Activated T-helper 9 cell treated with anti-CD3 and anti-CD28 coated beads, Interleukin-2, amount 50 U/mL, for 16 hours (primary cell): ENCODE data around the gene MRM3.
"Not testable (repeated sequence)": the region's sequence is repeated elsewhere in the genome, so short reads cannot be mapped to it uniquely, and the experiment has no call there.

Experiments used
- DNase-seq: peaks from one replicate; pipeline ENCODE4 v3.0.0-alpha.2; 2020; ENCODE audit warnings: low read depth

MRM3 gene

DNA sequence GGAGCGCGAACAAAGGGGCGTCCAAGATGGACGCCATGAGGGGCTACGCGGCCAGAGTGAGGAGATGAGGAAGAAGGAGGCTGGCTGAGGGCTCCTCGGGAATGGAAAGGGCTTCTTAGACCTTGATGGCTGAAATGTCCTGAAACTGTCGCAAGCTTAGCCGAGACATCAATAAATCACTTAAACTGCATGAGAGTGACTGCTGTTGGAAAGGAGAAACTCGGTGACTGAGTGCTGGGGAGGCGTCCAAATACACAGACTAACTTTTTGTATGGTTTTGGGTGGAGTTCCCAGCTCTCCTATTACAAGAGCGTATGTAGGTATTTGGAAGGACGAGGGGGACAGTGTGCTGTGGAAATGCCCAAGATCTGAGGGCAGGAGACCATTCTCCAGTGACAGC is 28.7 kb upstream of the MRM3 start:
- DNase-seq = no peak

DNA sequence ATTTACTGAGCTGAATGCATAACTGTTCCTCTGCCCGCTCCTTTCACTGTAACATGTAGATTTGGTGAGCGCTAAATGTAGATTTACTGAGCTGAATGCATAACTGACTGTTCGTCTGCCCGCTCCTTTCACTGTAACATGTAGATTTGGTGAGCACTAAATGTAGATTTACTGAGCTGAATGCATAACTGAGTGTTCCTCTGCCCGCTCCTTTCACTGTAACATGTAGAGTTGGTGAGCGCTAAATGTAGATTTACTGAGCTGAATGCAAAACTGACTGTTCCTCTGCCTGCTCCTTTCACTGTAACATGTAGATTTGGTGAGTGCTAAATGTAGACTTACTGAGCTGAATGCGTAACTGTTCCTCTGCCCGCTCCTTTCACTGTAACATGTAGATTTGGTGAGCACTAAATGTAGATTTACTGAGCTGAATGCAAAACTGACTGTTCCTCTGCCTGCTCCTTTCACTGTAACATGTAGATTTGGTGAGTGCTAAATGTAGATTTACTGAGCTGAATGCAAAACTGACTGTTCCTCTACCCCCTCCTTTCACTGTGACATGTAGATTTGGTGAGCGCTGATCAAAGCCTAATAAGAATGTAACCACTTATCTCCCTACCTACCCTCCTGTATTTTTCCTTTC is 26.7 kb upstream of the MRM3 start:
- not testable (repeated sequence) for DNase-seq

DNA sequence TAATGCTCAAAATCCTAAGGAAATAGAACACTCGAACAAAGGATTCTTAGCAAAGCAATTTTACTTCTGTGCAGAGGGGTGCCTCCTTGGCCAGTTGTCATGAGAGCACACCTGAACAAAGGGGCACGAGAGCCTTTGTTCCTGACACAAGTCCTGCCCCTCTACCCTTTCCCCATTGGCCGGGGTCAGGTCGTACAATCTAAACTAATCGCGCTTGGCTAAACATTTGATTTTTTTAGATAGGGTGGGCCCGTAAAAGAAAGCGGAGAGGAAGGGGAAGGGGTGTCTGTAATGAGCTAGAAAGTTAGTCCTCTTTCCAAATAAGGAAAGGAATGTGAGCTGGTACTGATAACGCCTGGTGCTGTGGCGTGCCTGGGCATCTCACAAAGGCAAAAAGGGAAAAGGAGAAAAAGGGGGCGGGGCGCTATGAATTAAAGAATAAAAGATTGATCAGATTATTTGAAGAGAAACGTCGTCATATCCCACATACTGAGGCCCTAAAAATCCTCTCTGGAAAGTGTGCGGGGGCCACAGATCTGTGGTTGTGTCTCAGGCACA is 26.1 kb upstream of the MRM3 start:
- not testable (repeated sequence) for DNase-seq

DNA sequence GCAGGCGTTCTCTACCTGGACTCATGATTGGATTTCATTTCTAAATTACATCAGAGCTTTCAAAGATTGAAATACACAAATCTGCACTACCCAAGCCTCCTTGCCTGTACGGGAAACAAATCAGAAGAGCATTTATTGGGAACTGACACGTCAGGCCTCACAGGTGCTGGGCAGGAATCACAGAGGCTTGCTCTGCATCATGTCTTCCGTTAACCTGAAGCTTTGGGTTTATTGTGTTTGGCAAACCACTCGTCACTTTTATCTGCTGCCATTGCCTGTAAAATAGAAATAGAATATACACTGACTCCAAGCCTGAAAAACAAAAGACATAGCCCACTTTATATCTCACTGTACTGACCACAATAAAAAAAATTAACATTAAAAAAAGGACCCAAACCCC is 22.2 kb upstream of the MRM3 start:
- no peak for DNase-seq

DNA sequence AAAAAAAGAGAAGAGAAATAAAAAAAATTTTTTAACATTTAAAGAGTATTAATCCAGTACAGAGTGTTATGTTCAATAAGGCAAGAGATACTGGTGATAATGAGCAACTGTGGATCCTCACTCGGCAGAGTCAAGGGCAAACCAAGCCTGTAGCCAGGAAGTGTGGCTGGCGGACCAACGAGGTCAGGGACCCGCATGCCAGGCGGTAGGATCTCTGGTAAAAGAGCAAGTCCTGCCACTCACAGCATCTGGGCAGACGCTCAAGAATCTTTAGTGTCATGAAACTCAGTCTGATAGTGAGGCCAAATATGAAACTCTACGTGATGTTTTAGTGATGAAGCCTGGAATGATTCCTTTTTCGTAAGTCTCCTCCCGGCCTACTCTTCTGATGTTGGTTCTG is 21.8 kb upstream of the MRM3 start:
- DNase-seq = no peak

DNA sequence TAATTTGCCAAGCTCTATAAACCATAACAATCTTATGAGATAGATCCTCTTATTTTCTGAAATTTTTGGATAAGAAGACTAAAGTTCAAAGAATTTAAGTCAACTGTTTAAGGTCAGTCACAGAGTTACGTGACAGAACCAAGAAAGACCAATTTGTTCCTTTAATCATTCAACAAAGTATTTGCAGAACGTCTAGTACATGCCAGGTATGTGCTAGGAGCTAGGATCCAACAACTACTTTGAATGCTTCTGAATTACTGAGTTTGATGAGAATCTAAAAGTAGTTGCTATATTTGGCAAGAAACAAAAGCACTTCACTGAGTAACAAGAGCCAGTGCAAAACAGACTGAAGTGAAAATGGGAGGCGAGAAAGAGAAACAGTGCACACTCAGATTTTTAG is 15.1 kb upstream of the MRM3 start:
- DNase-seq = no peak

DNA sequence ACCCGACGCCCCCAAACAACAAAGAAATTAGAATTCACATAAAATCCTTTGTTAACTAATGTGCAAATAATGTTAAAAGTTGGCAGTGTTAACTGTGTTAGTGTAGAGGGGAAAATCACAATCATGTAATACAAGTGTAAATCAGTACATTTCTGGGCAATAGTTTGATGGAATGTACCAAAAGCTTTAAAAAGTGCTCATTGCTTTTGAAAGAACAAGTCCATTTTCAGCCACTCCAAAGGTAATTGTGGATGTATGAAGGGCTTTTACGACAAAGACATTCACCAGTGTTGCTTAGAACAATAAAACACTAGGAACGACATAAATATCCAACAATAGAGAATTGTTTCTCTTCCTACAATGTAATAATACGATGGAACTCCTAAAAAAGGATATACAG is 9.1 kb upstream of the MRM3 start:
- DNase-seq = no peak

DNA sequence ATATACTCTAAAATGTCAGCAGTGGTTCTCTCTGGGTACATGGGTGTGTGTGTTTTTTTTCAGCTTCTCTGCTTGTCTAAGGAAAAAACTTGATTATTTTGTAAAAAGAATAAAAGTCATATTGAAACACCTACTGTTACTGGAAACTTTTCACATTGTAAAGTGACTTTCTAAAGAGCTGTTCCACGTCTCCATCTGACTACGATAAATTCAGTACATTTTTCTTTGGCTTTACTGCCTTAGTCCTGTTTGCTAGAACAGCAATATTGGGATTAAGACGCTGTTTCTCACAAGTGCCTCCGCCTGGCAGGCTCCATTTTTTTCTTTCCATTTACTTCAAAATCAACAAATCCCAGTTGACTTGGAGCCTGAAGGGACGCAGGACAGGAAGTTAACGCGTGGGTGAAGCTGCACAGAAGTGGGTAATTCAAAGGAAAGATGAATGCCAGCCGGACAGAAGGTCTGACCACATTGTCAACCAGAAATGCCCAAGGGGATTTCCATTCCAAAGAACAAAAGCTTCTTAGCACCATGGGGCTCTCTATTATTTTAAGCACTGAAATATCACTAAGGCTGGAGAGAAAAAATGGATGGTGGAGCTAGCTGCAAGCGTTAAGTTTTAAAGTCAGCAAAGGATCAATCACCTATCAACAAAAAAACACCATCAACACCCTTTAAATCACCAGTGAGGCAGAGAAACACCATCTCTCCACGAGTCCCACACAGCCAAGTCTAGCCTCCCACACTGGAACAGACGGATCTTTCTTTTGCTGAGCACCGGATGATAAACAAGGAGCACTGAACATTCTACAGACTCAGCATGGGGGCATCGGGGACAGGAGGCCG is 8.5 kb upstream of the MRM3 start:
- no peak for DNase-seq

DNA sequence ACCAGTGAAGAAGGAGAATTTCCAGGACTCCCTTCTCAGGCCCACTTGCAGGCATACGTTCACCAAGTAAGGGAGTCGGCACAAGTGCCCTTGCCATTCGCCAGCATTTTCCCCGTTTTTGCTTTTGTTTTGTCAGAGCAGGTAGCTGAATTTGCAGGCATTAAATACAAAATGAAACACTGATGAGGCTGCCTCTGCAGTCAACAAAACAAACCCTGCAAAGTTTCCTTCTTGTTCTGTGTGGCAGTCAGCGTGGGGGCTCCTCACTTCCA is 7.9 kb upstream of the MRM3 start:
- DNase-seq = no peak

DNA sequence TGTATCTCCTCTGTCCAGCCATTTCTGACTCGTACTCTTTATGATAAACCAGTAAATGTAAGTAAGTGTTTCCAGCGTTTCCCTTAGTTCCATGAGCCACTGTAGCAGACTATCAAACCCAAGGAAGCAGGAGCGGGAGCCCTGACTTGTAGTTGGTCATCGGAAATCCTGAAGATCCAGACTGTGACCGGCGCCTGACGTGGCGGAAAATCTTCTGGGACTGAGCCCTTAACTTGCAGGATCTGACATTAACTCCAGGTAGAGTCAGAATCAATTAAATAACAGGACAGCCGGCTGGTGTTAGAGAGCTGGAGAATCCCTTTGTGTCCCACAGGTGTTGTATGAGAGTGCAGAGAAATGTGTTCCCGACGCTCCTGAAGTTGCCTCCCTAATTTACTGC is 4.1 kb upstream of the MRM3 start:
- DNase-seq = no peak

DNA sequence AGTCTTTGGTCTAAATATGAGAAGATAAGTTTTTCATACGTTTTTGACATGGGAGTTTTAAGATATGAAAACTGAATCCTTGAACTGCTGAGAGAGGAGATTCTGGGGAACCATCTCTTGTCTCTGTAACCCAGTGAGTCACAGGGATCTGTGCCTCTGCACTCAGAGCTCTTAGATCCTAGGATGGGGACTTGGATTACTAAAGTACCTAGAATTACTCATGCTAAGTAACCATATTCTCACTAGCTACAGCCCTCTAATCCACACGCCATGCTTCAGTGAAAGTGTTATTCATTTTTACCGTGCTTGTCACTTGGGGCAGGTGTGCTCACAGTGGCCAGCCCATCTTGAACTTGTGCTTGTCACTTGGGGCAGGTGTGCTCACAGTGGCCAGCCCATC is 2.0 kb downstream of the MRM3 start:
- no peak for DNase-seq

DNA sequence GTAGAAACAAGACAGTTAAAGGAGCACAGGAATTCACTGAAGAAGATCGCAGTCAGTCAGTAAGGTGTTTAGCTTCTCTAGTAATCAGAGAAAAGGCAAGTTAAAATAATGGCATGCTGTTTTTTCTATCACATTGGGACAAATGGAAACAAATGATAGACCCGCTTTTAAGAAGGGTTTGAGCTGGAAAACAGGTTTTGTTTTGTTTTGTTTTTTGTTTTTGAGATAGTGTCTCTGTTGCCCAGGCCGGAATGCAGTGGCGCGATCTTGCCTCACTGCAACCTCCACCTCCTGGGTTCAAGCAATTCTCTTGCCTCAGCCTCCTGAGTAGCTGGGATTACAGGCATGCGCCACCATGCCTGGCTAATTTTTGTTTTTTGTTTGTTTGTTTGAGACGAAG is 3.7 kb downstream of the MRM3 start:
- DNase-seq = not testable (repeated sequence)

DNA sequence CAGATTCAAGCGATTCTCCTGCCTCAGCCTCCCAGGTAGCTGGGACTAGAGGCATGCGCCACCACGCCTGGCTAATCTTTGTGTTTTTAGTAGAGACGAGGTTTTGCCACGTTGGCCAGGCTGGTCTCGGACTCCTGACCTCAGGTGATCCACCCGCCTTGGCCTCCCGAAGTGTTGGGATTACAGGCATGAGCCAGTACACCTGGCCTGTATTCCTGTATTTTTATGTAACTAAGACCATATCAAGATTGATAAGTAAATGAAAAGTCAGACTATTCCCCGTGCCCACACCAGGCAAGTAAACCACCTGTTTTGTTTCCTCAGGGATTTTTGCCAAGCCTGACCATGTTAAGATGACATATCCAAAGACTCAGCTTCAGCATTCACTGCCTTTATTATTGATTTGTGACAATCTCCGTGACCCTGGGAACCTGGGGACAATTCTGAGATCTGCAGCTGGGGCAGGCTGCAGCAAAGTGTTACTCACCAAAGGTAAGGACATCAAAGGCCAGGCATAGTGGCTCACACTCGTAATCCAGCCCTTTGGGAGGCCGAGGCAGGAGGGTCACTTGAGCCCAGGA is 5.6 kb downstream of the MRM3 start:
- DNase-seq = no peak

DNA sequence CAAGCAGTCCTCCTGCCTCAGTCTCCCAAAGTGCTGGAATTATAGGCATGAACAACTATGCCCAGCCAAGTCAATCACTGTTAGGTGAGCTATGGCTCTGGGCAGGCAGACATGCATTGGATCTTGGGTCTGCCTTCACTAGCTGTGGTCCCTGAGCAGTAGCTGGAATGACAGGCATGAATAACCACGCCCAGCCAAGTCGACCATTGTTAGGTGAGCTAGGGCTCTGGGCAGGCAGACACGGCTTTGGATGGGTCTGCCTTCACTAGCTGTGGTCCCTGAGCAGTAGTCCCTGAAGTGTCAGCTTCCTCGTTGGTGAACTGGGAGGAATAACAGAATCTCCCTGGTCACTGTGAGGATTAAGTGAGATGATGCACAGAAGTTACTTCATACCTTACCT is 6.4 kb downstream of the MRM3 start:
- no peak for DNase-seq

DNA sequence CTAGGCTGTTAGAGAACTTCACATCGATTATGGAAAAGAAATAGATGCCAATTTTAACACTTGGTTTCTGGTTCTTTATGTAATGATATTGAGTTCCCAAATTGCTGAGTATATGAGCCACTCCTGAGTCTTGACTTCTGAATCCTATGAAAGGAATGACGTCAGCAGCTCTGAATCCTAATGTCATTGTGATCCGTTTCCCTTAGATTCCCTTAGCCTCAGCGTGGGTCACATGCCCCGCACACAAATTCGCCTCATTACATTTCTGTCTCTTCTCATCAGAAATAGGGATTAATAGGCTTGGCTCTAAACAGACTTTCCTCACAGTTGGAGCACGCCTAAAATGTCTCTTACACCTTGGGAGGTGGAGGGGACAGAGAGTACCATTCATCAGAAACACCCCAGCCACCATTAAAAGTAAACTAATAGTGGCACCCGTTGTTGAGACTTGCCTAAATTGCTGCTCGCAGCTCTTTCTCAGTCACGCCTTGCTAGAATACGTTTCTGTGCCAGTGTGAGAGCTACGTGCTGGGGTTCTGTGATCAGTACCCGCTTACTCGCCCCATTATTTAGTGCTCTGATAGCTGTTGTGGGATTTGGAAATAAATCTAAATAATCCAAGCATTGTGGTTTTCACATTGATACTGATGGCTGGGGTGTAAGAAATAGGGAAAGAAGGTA is 7.1 kb downstream of the MRM3 start:
- DNase-seq = no peak

DNA sequence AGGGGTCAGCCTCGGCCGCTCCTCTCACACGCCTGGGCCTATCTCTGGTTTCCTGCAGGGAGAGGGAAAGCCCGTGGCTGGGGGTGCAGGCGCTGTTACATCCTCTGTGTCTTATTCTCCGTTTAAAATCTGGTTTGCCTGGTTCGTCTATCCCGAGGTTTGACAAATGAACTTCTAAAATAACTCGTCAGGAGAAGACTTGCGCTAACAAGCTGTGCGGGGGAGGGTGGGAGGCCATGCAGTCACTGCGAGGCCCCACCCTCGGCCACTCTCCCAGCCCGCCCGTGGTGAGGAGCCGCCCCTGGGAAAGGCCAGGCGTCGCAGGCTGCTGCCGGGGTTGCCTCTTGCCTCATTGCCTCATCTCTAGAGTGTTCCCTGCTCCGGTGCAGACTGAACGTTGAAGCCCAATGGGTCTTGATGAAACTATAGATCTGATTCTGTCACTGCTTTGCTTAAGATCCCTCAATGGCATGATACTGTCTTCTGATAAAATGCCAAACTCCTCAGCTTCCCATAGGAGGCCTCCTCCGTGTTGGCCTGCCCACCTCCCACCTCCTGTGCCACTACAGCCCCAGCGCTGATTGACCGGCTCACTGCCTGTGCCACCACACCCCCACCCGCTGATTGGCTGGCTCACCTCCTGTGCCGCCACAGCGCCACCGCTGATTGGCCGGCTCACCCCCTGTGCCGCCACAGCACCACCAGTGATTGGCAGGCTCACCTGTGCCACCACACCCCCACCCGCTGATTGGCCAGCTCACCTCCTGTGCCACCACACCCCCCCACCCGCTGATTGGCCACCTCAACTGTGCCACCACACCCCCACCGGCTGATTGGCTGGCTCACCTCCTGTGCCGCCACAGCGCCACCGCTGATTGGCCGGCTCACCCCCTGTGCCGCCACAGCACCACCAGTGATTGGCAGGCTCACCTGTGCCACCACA is 8.0 kb downstream of the MRM3 start:
- not testable (repeated sequence) for DNase-seq

DNA sequence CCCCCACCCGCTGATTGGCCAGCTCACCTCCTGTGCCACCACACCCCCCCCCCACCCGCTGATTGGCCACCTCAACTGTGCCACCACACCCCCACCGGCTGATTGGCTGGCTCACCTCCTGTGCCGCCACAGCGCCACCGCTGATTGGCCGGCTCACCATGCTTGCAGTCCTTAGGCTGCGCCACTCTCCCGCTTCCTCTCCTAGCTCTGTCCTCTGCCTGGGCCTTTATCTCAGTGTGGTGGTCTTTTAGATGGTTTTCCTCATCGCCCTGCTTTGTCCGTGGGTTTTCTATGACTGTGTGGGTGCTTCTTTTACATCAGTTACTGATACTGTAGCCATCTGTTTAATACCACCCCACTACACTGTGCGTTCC is 8.7 kb downstream of the MRM3 start:
- not testable (repeated sequence) for DNase-seq

DNA sequence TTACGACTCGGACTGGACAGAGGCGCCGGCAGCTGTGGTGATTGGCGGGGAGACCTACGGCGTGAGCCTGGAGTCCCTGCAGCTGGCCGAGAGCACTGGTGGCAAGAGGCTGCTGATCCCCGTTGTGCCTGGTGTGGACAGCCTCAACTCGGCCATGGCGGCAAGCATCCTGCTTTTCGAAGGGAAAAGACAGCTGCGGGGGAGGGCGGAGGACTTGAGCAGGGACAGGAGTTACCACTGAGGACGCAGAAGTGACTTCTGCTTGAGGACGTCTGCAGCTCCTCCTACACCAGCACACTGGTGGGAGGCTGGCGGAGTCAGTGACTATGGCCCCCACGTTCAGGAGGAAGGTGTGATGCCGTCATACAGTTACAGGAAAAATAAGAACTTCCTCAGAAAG is 9.7 kb downstream of the MRM3 start:
- no peak for DNase-seq

DNA sequence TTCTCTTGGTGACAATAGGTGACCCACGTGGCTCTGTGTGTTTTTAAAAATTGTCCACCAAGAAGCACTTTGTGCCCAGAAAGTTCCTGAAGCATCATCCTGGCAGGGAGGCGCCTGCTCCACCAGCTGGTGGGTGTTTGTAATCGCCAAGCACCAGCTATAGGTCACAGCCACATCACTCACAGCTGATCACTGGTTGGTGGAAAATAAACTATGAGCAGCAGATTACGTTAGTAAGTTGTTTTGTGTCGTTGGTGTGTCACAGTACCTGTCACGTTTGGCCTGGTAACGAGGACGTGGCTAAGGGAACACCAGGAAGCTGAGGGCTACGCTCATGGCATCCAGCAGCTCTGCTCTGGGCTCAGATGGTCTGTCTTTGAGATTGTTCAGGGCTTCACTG is 10.1 kb downstream of the MRM3 start:
- no peak for DNase-seq

DNA sequence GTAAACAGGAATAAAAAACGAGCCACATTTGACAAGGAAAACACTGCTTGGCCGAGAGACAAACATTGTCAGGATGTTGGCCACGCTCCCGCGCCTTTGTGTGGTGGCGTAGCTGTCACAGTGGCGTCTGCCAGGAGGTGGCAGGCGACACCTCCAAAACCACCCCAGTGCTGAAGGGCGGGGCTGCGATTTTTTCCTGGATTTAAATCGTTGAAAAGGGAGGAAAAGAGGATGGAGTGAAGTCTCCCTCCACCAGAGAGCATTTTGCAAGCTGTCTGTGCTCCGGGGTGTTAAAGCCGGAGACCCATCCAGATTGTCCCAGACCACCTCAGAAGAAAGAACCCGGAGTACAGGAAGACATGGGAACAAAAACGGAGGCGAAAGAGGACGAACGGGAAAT is 12.7 kb downstream of the MRM3 start:
- peak; percentile 12 for DNase-seq

DNA sequence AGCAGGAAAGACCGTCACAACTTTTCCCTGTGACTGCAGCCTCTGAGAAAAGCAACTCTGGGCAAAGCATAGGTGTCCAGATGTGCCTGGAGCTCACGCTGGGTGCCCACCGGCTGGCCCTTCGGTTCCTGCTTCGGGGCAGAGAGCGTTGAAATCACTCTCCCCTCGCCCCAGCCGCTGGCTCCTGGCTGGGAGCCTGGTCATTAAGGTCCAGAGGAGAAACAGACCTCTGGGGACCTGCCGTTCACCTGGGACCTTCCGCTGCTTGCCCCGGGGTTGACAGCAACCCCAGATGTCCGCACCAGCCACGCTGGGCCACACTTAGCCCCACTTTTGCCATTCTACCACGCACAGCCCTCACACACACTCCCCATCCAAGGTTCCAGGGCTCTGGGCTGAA is 13.1 kb downstream of the MRM3 start:
- DNase-seq = no peak

DNA sequence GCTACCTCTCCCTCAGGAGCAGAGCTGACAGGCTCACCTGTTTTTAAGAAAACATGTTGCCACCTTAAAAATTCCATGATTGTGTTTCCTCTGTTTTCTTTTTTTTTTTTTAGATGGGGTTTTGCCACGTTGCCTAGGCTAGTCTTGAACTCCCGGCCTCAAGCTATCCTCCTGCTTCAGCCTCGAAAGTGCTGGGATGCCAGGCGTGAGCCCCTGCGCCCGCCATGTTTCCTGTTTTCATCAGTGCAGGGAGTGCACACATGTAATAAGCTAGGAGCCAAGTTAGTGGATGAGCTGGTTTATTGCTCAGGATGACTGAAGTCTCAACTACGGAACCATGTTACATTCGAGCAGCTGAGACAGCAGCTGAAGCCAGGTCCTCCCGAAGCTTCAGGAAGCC is 13.6 kb downstream of the MRM3 start:
- no peak for DNase-seq
